Adipose tissue (tissue), 3 donors: ENCODE results near the gene WBP2NL. TPM values are rescaled to one million over a fixed set of nuclear protein-coding genes. Genes with fewer than 3 reads are reported as not detected.

Experiments used
- H3K27ac ChIP-seq: one replicate; pipeline ENCODE4 v1.5.1; 2013; ENCODE audit warnings: low read depth, low read length
- WGBS, 3 donors: extraction: QIAGEN DNeasy Blood & Tissue Kit; methylation state at CpG; one replicate each; pipeline ENCODE4 v1.1.7; 2013; 5-methylcytosine and 5-hydroxymethylcytosine counted together
- polyA plus RNA-seq, 3 donors: library from polyadenylated mRNA; stranded (reverse); fragments of 200-250 nt; gene quantifications; one replicate each; pipeline ENCODE4 v1.2.3, GENCODE V29; 2013
- donor health status: healthy with polysubstance abuse.
- donor health status: Bipolar disorder and iron deficiency.
- donor health status: healthy.

Gene WBP2NL
- polyA plus RNA-seq, 3 donors = 0.18 to 1.1 (median 0.45) TPM

- WGBS, 3 donors = 69 to 82% (median 74%) methylated on average over 10 of the region's 10 CpGs
- H3K27ac ChIP-seq = no peak overlapping the region
These were observed 17.5 kb downstream of the WBP2NL start for GRCh38 chr22:42016111-42016510.

- H3K27ac ChIP-seq = no peak overlapping the region
- WGBS, 3 donors = 65 to 76% (median 75%) methylated on average over 1 of the region's 1 CpG
These were observed 19.6 kb downstream of the WBP2NL start for GRCh38 chr22:42018224-42018623.

DNA sequence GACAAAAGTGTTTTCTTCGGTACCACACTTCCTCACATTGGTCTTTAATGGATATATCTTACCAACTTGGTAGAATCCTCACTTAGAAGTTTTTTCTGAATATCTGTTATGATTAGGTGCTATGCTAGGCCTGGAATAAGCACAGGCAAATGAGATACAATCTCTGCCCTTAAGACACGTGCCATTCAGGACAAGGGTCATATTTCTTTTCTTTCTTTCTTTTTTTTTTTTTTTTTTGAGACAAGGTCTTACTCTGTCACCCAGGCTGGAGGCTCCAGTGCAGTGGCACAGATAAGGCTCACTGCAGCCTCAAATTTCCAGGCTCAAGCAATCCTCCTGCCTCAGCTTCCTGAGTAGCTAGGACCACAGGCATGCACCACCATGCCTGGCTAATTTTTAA lies 23.0 kb downstream of the WBP2NL start:
- no peak overlapping the region for H3K27ac ChIP-seq
- 77 to 90% (median 85%) methylated on average over 2 of the region's 2 CpGs for WGBS, 3 donors

GRCh38 chr22:42022162-42022847 lies 23.7 kb downstream of the WBP2NL start:
- H3K27ac ChIP-seq = no peak overlapping the region
- 79 to 83% (median 79%) methylated on average over 2 of the region's 2 CpGs for WGBS, 3 donors

GRCh38 chr22:42025421-42025820 lies 26.8 kb downstream of the WBP2NL start:
- 45 to 68% (median 56%) methylated on average over 1 of the region's 1 CpG for WGBS, 3 donors
- no peak overlapping the region for H3K27ac ChIP-seq

DNA sequence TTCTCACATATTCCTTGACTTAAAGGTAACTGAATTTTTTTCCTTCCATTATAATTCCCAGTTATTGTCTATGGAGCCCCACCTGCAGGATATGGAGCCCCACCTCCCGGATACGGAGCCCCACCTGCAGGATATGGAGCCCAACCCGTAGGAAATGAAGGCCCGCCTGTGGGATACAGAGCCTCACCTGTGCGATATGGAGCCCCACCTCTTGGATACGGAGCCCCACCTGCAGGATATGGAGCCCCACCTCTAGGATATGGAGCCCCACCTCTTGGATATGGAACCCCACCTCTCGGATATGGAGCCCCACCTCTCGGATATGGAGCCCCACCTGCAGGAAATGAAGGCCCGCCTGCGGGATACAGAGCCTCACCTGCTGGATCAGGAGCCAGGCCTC lies 28.1 kb downstream of the WBP2NL start:
- 86 to 88% (median 86%) methylated on average over 10 of the region's 10 CpGs for WGBS, 3 donors
- no peak overlapping the region for H3K27ac ChIP-seq

DNA sequence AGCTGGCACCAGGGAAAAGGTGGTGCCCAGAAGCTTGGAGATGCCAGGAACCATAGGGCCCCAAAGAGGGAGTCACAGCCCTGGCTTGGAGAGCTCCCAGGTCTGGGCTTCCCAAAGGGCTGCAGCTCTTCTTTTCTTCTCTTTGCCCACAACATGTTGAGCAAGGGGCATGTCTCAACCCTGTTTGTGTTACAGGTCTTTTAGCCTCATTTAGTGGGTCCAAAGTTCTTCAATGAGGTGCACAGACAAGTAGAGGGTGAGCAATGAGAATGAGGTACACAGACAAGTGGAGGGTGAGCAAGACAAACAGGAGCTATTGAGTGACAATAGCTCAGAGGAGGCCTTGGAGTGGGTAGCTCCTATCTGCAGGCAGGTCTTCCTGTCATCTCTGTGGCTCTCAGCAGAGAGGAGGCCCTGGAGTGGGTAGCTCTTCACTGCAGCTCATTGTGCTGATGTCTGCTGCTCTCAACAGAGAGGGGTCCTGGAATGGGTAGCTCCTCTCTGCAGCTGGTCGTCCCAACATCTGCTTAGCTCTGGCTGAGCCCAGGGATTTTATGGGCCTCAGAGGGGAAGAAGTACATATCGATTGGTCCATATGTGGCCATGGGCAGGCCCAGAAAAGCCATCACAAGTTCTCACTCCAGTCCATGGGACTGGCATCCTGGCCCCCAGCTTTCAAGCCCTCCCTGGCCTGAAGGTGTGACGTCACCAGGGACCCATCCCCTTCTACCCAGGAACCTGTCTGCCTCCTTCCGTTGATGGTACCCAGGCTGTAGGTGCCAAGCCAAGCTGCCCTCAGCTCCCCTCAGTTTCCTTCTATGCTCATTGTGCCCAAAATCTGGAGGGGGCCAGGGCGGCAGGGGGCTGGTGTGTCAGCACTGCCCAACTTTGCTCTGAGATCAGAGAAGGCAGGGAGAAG lies 34.9 kb downstream of the WBP2NL start:
- 87 to 95% (median 91%) methylated on average over 5 of the region's 5 CpGs for WGBS, 3 donors
- H3K27ac ChIP-seq = no peak overlapping the region

DNA sequence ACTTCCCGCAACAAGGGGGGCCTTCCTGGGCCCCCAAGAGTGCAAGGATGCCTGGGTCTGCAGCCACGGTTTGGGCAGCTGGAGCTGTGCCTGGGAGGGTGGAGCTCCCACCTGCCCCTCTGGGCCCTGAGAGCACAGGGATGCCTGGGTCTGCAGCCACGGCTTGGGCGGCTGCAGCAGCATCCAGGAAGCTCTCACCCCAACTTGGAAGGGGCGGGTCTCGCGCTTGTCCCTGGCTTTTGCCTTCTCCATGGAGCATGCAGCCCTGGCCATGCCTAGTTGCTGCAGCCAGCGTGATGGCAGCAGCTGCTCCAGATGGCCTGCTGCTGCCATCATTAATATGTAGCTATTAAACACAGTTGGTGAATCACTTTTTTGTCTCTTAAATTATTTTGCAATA lies 36.7 kb downstream of the WBP2NL start:
- WGBS, 3 donors = 85 to 93% (median 92%) methylated on average over 8 of the region's 8 CpGs

DNA sequence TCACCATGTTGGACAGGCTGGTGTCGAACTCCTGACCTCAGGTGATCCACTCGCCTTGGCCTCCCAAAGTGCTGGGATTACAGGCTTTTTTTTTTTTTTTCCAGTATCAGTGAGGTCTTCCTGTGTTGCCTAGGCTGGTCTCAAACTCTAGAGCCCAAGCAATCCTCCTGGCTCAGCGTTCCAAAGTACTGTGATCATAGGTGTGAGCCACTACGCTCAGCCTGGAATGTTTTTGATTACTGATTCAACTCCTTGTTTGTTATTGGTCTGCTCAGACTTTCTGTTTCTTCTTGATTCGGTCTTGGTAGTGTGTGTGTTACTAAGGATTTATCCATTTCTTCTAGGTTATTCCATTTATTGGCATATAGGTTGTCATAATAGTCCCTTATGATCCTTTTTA lies 40.7 kb downstream of the WBP2NL start:
- WGBS, 3 donors = 93 to 95% (median 94%) methylated on average over 5 of the region's 5 CpGs
- H3K27ac ChIP-seq = no peak overlapping the region

More for the DNA sequence above, 36.7 kb downstream of the WBP2NL start:
- no peak overlapping the region for H3K27ac ChIP-seq

DNA sequence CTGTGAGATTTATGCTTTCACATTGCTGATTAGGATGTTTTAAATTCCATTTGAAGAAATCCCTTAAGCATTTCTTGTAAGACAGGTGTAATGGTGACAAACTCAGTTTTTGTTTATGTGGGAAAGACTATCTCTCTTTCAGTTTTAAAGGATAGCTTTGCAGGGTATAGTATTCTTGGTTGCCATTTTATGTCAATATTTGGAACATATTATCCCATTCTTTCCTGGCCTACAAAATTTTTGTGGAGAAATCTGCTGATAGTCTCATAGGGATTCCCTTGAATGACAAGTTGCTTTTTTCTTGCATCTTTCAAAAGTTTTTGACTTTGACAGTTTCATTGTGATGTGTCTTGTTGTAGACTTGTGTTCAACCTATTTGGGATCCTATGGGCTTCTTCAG lies 43.2 kb downstream of the WBP2NL start:
- H3K27ac ChIP-seq = no peak overlapping the region

- whole genome bisulfite sequencing, 3 donors = 60 to 76% (median 64%) methylated on average over 2 of the region's 2 CpGs
- H3K27ac ChIP-seq = no peak overlapping the region
These were observed 52.1 kb downstream of the WBP2NL start for GRCh38 chr22:42050641-42051180.

- no peak overlapping the region for H3K27ac ChIP-seq
- 84 to 88% (median 87%) methylated on average over 3 of the region's 3 CpGs for WGBS, 3 donors
These were observed 54.2 kb downstream of the WBP2NL start for GRCh38 chr22:42052765-42053164.

DNA sequence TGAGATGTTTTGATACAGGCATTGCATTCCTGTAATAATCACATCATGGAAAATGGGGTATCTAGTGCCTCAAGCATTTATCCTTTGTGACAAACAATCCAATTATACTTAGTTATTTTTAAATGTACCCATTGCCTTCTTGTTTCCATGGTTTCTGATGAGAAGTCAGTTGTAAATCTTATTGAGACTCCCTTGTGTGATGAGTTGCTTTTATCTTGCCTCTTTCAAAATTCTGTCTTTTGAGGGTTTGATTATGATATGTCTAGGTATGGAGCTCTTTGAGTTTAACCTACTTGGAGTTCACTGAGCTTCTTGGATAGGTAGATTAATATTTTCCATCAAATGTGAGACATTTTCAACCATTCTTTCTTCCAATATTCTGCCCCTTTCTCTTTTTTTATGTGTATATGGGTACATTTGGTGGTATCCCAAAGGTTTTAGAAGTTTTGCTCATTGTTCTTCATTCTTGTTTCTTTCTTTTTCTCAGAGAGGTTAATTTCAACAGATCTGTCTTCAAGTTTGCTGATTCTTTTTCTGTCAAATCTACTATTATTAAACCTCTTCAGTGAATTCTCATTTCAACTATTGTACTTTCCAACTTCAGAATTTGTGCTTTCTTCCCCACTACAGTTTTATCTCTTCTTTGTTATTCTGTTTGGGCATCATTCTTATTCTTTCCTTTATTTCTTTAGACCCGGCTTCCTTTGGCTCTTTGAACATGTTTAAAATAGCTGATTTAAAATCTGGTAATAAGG lies 58.3 kb downstream of the WBP2NL start:
- WGBS, 3 donors = 100% methylated on average over 1 of the region's 1 CpG
- no peak overlapping the region for H3K27ac ChIP-seq

- 88 to 97% (median 93%) methylated on average over 5 of the region's 5 CpGs for WGBS, 3 donors
- no peak overlapping the region for H3K27ac ChIP-seq
These were observed 61.9 kb downstream of the WBP2NL start for GRCh38 chr22:42060489-42060888.

DNA sequence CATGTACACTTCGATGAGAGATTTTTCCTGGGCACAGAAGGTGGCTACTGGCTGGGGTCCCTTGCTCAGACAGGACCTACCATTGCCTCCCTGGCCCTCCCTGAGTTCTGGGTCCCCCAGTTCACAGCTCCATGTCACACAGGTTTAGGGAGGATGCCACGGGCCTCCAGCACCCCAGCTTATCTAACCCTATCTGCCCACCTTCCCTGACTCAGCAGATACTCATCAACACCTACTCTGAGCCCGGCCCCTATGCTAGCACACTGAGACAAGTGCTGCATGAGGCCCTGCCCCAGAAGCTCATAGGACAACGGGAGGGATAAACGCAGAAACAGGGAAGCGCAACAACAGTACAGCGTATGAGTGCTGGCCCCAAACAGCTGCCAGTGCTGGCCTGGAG lies 62.5 kb downstream of the WBP2NL start:
- no peak overlapping the region for H3K27ac ChIP-seq
- 95 to 96% (median 95%) methylated on average over 7 of the region's 7 CpGs for WGBS, 3 donors

GRCh38 chr22:42062506-42063170 lies 64.0 kb downstream of the WBP2NL start:
- 93 to 97% (median 94%) methylated on average over 10 of the region's 10 CpGs for WGBS, 3 donors

GRCh38 chr22:42064629-42065028 lies 66.0 kb downstream of the WBP2NL start:
- 39 to 100% (median 88%) methylated on average over 1 of the region's 1 CpG for WGBS, 3 donors

More at GRCh38 chr22:42062506-42063170, 64.0 kb downstream of the WBP2NL start:
- H3K27ac ChIP-seq = no peak overlapping the region

GRCh38 chr22:42065438-42066125 lies 67.0 kb downstream of the WBP2NL start:
- H3K27ac ChIP-seq = no peak overlapping the region
- 85 to 89% (median 86%) methylated on average over 13 of the region's 13 CpGs for WGBS, 3 donors

More at GRCh38 chr22:42064629-42065028, 66.0 kb downstream of the WBP2NL start:
- H3K27ac ChIP-seq = no peak overlapping the region
